ENCODE measurements around the gene GATA2.

Gene GATA2

GRCh38 chr3:128471720-128472119, 21.3 kb downstream of the GATA2 start:
- DNase-seq = no peak

- DNase-seq = no peak
Measured at GRCh38 chr3:128471110-128471509, 21.9 kb downstream of the GATA2 start.

- DNase-seq = no peak
Measured at GRCh38 chr3:128470134-128470899, 22.7 kb downstream of the GATA2 start.

GRCh38 chr3:128469556-128469955, 23.4 kb downstream of the GATA2 start:
- no peak for DNase-seq

GRCh38 chr3:128468791-128469527, 24.0 kb downstream of the GATA2 start:
- no peak for DNase-seq

GRCh38 chr3:128468285-128468790, 24.7 kb downstream of the GATA2 start:
- no peak for DNase-seq

- no peak for DNase-seq
Measured at GRCh38 chr3:128466840-128467541, 26.0 kb downstream of the GATA2 start, which contains the start of gene DNAJB8. TSS of gene DNAJB8 (minus strand) at chr3:128466890. CDS start at chr3:128463245, 3,645 bp downstream.

- DNase-seq = no peak
Measured at GRCh38 chr3:128464702-128465101, 28.3 kb downstream of the GATA2 start.

- DNase-seq = no peak
Measured at GRCh38 chr3:128464188-128464587, 28.8 kb downstream of the GATA2 start.

GRCh38 chr3:128463771-128464170, 29.2 kb downstream of the GATA2 start:
- DNase-seq = no peak

- DNase-seq = no peak
Measured at GRCh38 chr3:128463354-128463753, 29.6 kb downstream of the GATA2 start.

GRCh38 chr3:128462931-128463330, 30.1 kb downstream of the GATA2 start:
- DNase-seq = no peak

GRCh38 chr3:128462341-128462910, 30.6 kb downstream of the GATA2 start:
- DNase-seq = no peak

GRCh38 chr3:128461731-128462130, 31.3 kb downstream of the GATA2 start:
- no peak for DNase-seq

- no peak for DNase-seq
Measured at GRCh38 chr3:128459461-128459820, 33.6 kb downstream of the GATA2 start.

- no peak for DNase-seq
Measured at GRCh38 chr3:128458746-128459460, 34.1 kb downstream of the GATA2 start.

GRCh38 chr3:128457937-128458336, 35.1 kb downstream of the GATA2 start:
- no peak for DNase-seq

- no peak for DNase-seq
Measured at GRCh38 chr3:128456776-128457715, 36.0 kb downstream of the GATA2 start.

- no peak for DNase-seq
Measured at GRCh38 chr3:128455786-128456748, 36.9 kb downstream of the GATA2 start.

- DNase-seq = no peak
Measured at GRCh38 chr3:128455116-128455515, 37.9 kb downstream of the GATA2 start.

Measured in stimulated activated CD4-positive, alpha-beta T cell treated with anti-CD3 and anti-CD28 coated beads, Interleukin-15, amount 100 ng/mL, for 24 hours (primary cell).